ENCODE results near the gene CCDC178.

DNA sequence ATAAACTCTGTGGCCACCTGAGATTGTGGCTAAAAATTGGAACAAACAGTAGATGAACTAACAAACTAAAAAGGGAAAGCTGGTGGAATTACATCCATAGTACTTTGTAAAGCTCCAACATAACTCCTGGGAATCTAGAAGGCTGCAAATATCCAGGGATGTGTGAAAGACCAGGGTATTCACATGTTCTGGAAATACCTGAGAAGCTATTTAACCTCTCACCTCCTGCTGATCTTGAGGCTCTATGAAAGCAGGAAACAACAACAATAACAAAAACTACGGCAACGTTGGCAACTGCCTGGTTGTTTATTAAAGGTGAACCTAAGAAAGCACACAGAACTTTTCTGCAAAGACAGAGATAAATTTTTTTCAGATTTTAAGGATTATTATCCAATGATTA lies 171.3 kb downstream of the CCDC178 start:
- no peak for TF ChIP-seq CTCF (conservative IDR thresholded peaks at IDR 0.05 in 1 of 2, IDR thresholded peaks at IDR 0.05 in 1 of 2; ENCODE audit: low read depth in 1 of 2, low read length in 2 of 2)
- TF ChIP-seq EZH2 (IDR thresholded peaks at IDR 0.05; ENCODE audit: low read length, missing control alignments): no peak
